LoVo (cell line): Measurements from ENCODE around the gene RPS14.

Experiments
- DNase-seq: peaks from one replicate; pipeline ENCODE4 v3.0.0-alpha.2; 2016; ENCODE audit warnings: low spot score

Gene RPS14

GRCh38 chr5:150413176-150413901, 36.2 kb downstream of the RPS14 start:
- DNase-seq: no peak

GRCh38 chr5:150412319-150413175, 37.0 kb downstream of the RPS14 start, which contains the start of gene CD74:
CD74 (minus strand) TSS chr5:150412910; CDS start chr5:150412749, 161 bp downstream.
- no peak for DNase-seq

- DNase-seq: no peak
Measured at GRCh38 chr5:150411245-150411979, 38.1 kb downstream of the RPS14 start.

- peak; percentile 41 for DNase-seq
Measured at GRCh38 chr5:150410524-150411244, 38.9 kb downstream of the RPS14 start.

- DNase-seq: peak; percentile 78
Measured at GRCh38 chr5:150409638-150410523, 39.7 kb downstream of the RPS14 start.

- no peak for DNase-seq
Measured at GRCh38 chr5:150408231-150408943, 41.2 kb downstream of the RPS14 start.

GRCh38 chr5:150407096-150407720, 42.3 kb downstream of the RPS14 start:
- no peak for DNase-seq

- no peak for DNase-seq
Measured at GRCh38 chr5:150406723-150407095, 42.8 kb downstream of the RPS14 start.

GRCh38 chr5:150406103-150406722, 43.3 kb downstream of the RPS14 start:
- DNase-seq: no peak

GRCh38 chr5:150404941-150405816, 44.4 kb downstream of the RPS14 start:
- no peak for DNase-seq

GRCh38 chr5:150404535-150404934, 45.0 kb downstream of the RPS14 start:
- no peak for DNase-seq

GRCh38 chr5:150404121-150404520, 45.4 kb downstream of the RPS14 start:
- no peak for DNase-seq

- no peak for DNase-seq
Measured at GRCh38 chr5:150402901-150403342, 46.6 kb downstream of the RPS14 start.

GRCh38 chr5:150402229-150402773, 47.2 kb downstream of the RPS14 start:
- DNase-seq: no peak

GRCh38 chr5:150401376-150402228, 47.9 kb downstream of the RPS14 start:
- no peak for DNase-seq

- no peak for DNase-seq
Measured at GRCh38 chr5:150401076-150401375, 48.5 kb downstream of the RPS14 start.
